Breast epithelium (tissue), 3 donors: ENCODE data around the gene C17orf113.

Experiments
- POLR2AphosphoS5 ChIP-seq, 3 donors: sonication (generic); formaldehyde crosslinking; IDR thresholded peaks; one replicate each; pipeline ENCODE4 v1.6.1; 2017; ENCODE audit warnings: antibody characterized with exemption in 3 of 3
- TF ChIP-seq, protein P1 (sequence below), 3 donors: fragments of 450-650 bp; IDR thresholded peaks; one replicate each; pipeline ENCODE4 v1.5.1; 2016 to 2017; ENCODE audit warnings: antibody characterized with exemption in 3 of 3, mild to moderate bottlenecking in 3 of 3, moderate library complexity in 3 of 3

DNA sequence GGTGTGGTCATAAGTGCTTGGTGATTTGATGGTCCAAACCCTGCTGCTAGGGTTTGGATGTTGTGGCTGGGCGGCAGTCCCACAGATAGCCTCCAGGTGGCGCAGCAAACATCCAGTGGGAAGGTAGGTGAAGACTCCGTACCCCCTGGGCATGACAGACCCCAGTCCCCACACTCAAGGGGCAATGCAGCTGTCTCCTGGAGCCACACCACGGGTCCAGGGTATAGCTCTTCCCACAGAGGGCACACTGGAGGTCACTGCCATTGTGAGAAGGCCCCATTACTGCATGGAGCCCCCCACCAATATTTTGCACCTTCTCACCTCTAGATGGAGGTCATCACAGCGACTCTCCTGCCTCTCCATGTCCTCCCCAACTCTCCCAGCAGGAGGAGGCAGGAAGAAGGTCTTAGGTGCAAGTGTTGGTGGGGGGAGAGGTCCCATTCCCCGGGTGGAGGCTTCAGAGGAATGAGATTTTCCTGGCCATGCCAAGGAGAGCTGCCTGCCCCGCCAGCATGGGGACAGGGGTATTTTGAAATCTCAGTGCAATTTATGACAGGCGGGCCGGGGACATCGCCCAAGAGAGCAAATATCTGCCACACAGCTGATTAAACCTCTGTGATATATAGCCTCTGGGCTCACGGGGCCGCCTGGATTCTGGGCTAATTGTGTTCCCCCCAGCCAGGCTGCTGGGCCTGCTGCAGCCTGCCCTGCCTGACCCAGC lies 17.1 kb upstream of the C17orf113 start:
- TF ChIP-seq, protein P1, sequence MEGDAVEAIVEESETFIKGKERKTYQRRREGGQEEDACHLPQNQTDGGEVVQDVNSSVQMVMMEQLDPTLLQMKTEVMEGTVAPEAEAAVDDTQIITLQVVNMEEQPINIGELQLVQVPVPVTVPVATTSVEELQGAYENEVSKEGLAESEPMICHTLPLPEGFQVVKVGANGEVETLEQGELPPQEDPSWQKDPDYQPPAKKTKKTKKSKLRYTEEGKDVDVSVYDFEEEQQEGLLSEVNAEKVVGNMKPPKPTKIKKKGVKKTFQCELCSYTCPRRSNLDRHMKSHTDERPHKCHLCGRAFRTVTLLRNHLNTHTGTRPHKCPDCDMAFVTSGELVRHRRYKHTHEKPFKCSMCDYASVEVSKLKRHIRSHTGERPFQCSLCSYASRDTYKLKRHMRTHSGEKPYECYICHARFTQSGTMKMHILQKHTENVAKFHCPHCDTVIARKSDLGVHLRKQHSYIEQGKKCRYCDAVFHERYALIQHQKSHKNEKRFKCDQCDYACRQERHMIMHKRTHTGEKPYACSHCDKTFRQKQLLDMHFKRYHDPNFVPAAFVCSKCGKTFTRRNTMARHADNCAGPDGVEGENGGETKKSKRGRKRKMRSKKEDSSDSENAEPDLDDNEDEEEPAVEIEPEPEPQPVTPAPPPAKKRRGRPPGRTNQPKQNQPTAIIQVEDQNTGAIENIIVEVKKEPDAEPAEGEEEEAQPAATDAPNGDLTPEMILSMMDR (IDR thresholded peaks at IDR 0.05), result peak; percentile 60 to 80 (median 80)
- TF ChIP-seq POLR2AphosphoS5 (IDR thresholded peaks at IDR 0.05), result no peak
